GM21786 (cell line): ENCODE measurements around the gene CKS1B.
"Not testable (repeated sequence)": the region's sequence is repeated elsewhere in the genome, so short reads cannot be mapped to it uniquely, and the experiment has no call there.

Experiments used
- ATAC-seq: cut with Tn5 transposase; IDR thresholded peaks from one replicate; pipeline ENCODE4 v1.9.1; 2021; ENCODE audit not compliant: unreplicated experiment

The CKS1B gene

DNA sequence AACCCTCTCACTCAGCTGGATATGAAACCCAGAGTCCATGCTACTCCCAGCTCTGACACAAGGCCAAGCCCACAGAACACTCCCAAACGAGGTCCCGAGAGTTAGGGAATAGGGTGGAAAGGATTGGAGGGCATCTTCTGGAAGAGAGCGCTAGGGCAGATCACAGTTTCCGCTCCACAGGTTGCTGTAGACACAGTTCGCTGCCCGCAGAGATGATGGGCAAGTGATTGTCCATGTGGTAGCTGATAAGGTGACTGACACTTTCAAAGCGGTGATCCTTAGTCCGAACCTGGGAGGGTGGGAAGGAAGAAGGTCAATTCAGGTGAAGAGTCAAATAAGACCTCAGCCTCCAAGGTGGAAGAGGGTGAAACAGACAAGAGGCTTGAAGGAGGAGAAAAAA is 10.8 kb upstream of the CKS1B start:
- no peak for ATAC-seq

DNA sequence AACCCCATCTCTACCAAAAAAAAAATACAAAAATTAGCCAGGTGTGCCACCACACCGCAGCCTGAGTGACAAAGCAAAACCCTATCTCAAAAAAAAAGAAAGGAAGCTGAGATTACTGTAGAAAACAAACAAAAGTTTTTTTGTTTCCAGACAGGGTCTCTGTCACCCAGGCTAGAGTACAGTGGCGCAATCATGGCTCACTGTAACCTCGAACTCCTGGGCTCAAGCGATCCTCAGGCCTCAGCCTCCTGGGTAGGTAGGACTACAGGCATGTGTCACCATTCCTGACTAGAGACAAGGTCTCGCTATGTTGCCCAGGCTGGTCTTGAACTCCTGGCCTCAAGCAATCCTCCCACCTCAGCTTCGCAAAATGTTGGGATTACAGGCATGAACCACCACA is 10.1 kb upstream of the CKS1B start:
- no peak for ATAC-seq

DNA sequence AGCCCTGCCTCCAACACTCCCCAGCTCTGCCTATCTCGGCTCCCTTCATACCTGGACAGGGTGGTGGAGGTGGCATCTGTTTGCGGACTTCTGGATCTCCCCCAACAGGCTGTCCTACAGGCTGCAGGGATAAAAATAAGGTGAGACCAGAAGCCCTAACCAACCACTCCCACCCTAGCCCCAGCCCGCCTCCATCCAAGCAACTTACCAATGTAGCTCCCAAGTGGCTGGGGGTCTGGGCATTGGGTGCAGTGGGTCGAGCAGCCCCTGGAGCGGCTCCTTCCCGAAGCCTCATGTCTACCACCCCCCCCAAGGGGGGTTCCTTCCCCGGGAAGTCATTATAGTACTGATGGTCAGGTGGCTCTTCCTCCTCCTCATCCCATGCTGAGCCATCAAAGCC is 8.4 kb upstream of the CKS1B start:
- no peak for ATAC-seq

DNA sequence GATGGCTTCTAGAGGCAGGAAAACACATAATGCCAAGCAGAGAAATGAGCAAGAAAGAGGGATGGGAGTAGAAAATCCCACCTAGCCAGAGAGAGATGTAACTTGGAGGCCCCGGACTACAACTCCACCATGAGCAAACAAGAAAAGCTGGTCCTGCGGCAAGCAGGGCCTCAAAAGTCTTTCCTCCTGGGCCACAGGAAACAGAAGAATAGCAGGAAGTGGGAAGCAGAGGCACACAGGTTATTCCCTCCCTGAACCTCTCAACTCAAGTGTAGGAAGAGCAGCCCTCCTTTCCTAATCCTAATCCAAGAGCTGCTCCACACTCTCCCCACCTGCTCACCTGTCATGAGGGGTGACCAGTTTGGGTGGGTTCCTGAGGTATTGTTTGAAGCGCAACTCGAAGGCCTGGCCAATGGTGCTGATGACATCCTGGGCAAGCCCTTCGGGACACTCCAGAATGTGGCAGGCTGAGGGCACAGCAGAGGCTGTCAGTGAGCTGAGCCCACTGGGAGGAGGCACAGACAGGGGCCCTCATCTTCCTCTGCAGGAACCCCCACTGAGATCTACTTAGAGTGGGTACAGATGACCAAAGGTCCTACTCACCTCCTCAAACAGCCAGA is 7.0 kb upstream of the CKS1B start:
- no peak for ATAC-seq

DNA sequence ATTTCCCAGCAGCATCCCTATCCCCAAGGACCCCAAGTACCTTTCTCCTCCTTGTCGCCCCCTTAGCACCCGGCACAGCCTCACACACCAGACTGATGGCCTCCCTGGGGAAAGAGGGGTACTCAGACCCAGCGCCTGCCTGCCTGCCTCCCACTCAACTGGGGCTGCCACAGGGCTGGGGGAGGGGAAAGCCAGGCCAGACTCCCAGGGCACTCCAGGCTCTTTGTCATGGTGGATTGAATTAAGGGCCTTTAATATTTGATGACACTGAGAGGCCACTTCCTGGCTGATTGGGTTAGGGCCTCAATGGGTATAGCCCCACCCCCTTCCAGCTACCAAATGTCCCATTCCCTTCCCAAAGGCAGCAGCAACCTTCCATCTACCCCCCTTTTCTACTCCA is 5.8 kb upstream of the CKS1B start:
- ATAC-seq, result no peak

DNA sequence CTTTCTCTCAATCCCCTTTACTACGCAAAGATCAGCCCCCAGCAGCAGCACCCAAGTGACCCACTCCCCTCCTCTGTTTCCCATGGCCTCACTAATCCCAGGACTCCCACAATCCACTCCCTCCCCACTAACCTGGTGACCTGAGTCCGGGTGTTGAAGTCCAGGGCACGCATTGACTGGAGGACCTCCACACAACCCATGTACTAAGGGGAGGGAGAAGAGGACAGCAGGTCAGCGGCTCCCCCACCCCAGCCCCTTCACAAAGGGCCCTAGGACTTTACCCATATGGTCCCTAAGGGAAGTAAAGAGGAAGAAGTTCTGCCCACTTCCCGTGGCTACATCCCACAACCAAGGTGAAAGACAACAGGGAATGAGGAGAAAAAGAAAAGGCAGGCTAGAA is 5.2 kb upstream of the CKS1B start:
- ATAC-seq, result no peak

DNA sequence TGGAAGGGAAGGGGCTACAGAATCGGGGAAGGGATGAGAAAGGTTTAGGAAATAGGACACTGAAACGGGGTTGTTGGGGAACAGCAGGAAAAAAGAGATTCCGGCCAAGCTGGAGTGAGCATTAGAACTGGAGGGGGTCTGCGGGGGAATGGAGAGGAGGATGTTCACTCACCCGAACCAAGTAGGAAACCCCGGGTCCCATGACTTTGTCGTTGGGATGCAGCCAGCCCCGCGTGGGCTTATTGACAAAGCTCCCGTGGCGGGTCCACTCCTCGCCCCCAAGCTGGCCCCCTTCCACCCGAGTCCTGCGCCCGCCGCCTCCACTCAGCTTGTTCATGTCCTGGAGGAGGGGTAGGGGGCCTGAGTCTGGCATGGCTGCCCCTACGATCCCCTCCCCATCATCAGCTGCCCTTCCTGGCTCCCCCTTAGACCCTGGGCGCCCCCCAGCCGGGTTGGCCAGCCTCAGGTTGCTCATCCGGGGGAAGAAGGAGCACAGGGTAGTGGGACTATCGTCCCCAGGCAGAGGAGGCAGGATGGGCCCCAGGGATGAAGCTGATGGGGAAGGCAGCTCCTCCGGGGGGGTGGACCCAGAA is 4.5 kb upstream of the CKS1B start:
- ATAC-seq, result no peak

DNA sequence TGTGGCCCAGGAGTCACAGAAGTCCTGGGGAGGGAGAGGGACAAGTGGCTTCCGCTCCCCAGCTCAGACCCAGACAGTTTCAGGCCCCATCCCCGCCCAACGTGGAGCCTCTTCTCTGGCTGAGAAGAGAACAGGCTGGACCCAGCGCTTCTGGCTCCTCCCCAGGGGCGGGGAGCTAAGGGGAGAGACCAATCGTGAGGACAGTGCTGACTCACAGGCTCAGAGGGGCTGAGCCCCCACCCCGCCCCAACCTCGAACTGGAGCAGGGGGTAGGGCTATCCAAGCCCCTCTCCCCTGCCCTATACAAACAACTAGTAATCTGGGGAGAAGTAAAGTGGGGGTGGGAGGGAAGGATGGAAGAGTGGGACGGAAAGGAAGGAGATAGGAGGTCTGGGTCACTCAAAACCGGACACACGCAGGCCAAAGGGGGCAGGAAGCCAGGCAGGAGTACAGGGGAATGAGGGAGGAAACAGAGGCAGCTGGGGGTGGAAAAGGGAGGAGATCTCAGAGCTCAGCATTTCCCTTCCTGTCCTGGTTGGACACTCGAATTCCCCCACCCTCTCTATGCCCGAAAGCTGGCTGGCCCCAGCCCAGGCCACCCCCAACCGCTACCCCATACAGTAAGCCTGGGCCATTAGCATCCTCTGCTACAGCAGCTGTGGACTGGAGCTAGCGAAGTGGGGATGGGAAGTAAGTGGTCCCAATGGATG is 3.7 kb upstream of the CKS1B start, which contains the start of gene SHC1:
Gene SHC1, minus strand, starts transcription at position 117 of the 710 bp plus-strand sequence. CDS start 221 bp downstream, outside the sequence.
- no peak for ATAC-seq

DNA sequence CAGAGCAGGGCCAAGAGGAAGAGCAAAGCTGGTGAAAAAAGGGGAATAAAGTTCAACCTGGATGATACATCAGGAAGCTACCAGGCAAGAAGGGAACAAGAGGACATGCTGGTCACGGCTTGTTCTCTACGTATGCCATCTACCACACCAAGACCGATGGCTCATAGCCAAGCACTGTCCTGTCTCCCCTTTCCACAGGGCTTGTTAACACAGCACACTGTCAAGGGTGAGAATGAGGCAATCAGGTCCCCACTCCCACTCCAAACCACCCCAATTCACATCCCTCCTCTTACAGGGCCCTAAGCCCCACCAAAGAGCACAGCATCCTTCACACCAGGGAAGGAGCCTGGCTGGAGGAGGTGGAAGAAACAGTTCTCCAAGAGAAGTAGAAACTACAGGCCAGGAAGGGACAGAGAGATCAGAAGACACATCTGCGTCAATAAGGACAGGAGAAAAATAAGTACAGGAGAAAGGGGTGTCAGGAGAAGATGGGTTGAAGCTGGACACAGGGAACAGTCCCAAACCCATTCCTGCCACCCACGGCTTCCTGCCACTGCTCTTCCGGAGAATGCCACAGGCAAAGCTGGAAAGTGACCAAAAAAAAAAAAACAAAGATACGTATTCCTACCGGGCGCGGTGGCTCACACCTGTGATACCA is 3.0 kb upstream of the CKS1B start:
- no peak for ATAC-seq

DNA sequence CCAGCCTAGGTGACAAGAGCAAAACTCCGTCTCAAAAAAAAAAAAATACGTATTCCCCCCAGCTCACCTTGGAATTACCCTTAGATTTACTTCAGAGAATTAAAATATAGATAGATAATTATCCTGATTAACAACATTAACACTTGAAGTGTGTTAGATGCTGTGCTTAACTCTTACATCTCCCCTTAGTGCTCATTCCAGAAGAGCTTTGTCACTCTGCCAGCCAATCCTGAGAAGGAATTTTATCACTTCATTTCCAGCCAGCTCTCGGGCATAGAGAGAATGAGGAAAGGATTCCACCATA is 2.3 kb upstream of the CKS1B start:
- no peak for ATAC-seq

DNA sequence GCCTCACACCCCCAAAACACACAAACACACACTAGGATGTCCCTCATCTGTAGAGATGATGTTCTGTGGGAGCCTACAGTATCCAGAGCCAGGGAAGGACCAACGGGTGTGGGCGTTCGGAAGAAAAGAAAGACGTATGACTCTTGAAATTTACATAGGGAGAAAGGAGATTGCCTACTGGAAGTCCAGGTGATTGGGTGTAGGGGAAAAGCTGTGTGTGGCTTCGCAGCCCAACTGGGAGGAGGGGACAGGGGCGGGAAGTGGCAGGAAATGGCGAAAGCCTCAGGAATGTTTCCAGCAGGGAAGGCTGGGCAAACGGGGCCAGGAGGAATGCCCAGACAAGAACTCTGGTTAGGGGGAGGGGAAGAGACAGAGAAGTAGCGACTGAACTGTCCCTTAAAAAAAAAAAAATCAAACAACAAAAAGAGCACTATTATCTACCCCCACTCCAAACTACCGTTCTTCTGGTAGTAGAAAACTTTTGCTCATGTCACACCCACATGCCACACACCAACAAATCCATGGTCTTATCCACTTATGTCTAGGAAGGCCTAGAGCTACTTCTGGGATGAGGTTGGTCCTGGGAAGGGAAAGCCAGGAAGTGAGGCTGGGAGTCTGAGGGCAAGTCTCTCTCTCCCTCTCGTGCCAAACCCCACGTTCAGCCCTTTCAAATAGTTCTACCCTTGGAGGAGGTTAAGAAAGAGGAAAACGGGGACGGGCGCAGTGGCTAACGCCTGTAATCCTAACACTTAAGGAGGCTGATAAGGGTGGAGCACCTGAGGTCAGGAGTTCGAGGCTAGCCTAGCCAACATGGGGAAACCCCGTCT is 1.8 kb upstream of the CKS1B start:
- no peak for ATAC-seq

DNA sequence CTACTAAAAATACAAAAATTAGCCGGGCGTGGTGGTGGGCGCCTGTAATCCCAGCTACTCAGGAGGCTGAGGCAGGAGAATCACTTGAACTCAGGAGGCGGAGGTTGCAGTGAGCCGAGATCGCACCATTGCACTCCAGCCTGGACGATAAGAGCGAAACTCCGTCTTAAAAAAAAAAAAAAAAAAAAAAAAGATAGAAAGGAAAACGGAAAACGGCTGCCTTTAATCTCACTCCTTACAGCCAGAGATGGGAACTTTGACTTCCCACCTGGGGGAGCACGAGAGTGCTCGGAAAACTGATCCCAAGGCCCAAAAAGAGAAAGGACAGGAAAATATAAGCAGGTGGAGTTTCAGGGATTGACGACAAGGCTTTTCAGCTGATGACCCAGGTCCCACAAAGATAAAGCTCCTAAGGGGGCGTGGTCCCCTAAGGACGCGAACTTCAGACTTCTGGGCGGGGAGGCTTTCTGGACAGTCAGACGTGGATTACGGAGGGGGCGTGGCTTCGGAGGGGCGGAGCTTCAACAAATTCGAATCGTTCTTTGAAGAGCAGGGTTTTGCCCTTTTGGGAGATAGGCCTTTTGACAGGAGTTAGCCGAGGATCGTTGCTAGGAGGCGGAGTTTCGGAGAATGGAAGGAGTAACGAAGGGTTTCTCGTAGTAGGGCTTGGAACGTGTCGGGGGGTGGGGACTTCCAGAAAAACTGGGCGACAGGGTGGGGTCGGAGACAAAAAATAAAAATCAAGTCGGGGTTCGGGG is 958 bp upstream of the CKS1B start:
- peak; percentile 21 for ATAC-seq

DNA sequence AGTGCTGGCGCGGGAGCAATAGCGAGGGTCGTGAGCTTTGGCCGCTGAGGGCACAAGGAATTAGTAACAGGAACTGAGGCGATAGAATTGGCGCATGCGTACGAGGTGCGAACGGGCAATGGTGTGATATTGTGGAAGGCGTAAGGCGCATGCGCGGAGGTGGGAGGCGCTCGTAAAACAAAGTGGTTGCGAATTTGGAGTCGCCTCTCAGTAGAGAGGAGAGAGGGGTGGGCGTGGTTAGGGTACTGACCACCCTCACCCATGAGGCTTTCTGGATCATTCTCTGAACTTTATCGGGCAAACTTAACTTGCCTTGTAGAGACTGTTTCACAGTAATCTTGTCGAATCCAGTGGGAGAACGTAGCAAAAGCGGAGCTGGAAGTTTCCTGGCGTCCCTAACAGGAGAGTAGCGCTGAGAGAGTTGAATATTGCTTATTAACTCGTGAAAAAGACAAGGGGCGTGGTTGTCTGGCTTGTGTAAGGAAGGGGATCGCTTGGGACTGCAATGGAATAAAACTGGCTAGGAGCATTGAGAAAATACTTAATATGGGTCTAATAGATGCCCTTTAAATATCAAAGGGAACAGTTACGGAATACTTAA is 427 bp downstream of the CKS1B start:
- ATAC-seq, result peak; percentile 43

DNA sequence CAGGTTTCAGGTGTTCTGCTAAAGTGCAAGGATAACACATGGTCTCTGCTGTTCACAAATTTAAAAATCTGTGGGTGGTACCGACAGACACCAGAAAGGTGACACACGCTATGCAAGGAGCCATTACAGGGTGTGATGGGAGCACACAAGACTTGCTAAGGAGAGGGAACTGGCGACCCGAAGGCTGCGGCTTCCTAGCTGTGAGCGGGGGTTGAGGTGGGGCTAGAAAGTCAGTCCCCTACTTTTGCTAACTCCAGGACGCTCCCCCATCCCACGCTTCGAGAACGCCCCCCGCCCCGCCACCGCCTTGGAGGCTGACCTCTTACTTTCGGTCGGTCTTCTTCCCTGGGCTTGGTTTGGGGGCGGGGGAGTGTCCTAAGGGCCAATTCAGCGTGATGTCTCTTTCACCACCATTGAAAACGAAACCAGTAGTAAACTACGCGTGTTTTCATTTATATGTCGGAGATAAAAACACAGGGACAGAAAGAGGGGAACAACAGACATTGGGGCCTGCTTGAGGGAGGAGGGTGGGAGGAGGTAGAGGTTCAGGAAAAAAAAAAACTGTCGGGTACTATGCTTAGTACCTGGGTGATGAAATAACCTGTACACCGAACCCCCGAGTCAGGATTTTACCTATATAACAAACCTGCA is 1.1 kb downstream of the CKS1B start:
- ATAC-seq, result no peak

DNA sequence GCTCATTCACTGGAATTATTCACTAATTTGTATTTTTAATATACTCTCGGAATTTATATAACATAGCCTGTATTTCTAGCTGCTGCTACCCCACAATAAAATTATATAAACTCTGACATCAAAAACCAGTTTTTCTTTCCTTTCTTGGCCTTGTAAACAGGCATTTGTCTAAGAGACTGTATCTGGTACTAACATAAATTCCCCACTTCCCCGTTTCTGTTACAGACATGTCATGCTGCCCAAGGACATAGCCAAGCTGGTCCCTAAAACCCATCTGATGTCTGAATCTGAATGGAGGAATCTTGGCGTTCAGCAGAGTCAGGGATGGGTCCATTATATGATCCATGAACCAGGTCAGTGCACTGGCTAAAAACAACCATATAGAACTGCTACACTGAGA is 3.3 kb downstream of the CKS1B start:
- not testable (repeated sequence) for ATAC-seq

DNA sequence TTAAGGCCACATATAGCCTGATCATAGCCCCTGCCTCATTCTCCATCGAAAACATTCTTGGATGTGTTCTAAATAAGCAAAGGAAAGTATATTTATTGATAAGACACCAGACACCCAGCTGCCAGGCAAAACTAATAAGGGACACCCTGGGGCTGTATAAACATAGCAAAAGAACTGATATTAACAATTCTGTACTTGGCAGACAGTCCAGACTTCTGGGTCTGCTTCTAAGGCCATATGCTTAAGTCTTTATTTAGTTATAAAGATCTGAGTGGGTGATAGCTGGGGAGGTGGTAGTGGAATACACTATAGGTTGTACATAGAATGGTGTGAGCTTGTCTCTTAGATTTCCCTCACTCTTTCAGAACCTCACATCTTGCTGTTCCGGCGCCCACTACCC is 3.9 kb downstream of the CKS1B start:
- no peak for ATAC-seq

DNA sequence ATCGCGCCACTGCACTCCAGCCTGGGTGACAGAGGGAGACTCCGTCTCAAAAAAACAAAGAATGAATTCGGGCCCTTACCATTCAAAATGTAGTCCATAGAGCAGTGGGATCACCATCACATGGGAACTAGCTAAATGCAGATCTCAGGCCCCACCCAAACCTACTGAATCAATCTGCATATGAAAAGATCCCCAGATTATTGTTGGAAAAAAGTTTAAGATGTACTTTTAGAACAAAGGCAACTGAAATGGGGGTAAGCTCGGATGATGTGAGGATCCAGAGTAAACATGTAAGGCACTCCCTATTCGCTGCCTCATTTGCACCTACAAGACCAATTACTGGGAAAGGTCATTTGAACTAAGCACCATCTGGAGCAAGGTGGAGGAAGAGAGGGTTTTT is 7.9 kb downstream of the CKS1B start:
- no peak for ATAC-seq

DNA sequence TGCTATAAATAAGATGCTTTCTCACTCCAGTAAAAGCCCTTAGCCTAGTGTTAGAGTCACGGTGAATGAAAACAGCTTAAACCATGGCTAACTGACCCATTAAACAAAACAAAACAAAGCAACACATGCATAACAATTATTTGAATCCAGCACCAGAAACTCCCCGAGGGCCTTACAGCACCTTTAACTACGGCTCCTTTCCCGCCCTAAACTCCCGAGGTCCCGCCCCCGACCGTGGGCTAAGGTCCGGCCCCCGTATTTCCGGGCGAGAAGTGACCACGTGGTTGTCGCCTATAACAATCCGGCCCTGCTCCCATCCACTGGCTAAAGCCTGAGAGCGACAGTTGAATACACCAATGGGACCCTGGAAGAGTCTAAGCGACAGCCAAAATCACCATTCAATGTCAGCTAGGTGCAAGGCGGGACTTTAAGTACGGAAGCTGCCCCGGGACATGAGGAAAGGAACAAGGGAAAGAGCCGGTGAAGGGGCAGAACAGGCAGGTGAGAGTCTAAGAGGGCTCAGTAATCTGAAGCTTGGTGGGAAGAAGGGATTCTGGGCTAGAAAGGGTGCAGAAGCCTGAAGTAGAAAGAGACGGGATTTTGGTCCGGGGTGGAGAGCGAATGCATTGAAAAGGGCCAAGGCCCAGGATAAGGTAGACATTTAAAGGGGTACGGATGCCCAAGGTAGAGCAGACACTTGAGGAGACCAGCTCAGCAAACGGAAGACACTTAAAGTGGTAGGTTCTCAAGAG is 8.6 kb downstream of the CKS1B start, which contains the start of gene FLAD1:
Gene FLAD1, plus strand, starts transcription at position 448 of the 752 bp plus-strand sequence. CDS start 351 bp downstream, outside the sequence.
- ATAC-seq, result peak; percentile 97
